Stimulated activated naive CD8-positive, alpha-beta T cell treated with anti-CD3 and anti-CD28 coated beads, Interleukin-15, amount 100 ng/mL, for 72 hours (primary cell): ENCODE results near the gene TNFSF18.

Source experiments
- ATAC-seq: fragments of 150-1000 bp; cut with Tn5 transposase; 2 replicates; pipeline ENCODE4 v1.10.0; 2021; ENCODE audit warnings: mild to moderate bottlenecking, moderate library complexity
- DNase-seq, 2 donors: peaks; one replicate each; pipeline ENCODE4 v3.0.0; 2021 to 2022
- H3K27ac Mint-ChIP-seq, 2 donors: one replicate each; pipeline ENCODE4 v1.8.0; 2022; ENCODE audit warnings: mild to moderate bottlenecking in 2 of 2, mixed read lengths in 2 of 2, moderate library complexity in 2 of 2
- H3K27me3 Mint-ChIP-seq: one replicate; pipeline ENCODE4 v1.8.0; 2022; ENCODE audit warnings: mixed read lengths
- H3K4me1 Mint-ChIP-seq: one replicate; pipeline ENCODE4 v1.8.0; 2022; ENCODE audit warnings: mild to moderate bottlenecking, mixed read lengths
- H3K4me3 Mint-ChIP-seq, 2 donors: one replicate each; pipeline ENCODE4 v1.8.0; 2022; ENCODE audit warnings: mild to moderate bottlenecking in 2 of 2, mixed read lengths in 2 of 2, moderate library complexity in 1 of 2
- H3K9me3 Mint-ChIP-seq, 2 donors: one replicate each; pipeline ENCODE4 v1.8.0; 2022; ENCODE audit warnings: mixed read lengths in 2 of 2

Gene TNFSF18

DNA sequence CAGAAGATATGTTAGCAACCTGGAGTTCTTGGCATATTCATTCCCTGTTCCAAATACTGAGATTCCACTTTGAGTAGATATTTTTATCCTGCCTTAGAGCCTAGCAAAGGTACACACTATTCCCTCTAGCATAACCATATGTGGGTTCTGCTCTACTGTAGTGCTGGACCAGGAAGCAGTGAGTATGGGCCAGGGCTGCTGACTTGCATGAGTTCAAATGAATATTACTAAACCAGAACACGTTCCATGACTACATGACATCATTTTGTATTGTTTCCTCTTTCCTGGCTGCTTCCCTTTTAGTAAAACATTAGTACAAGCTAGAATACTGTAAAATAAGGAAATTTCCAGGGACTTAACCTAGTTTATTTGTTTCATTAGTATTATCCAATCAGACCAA lies 41.1 kb downstream of the TNFSF18 start:
- H3K9me3 Mint-ChIP-seq, result peaks cover 0 to 9% of the 10 kb centered on the region in 2 donors
- no peak for ATAC-seq

GRCh38 chr1:173005196-173005864 lies 45.4 kb downstream of the TNFSF18 start:
- Mint-ChIP-seq H3K9me3 (peaks cover 15 to 19% of the 10 kb centered on the region in 2 donors), H3K27me3 (no peaks in the 10 kb centered on the region), H3K4me1 (peaks cover 6% of the 10 kb centered on the region), H3K27ac (no peak overlapping the region), H3K4me3 (no peak overlapping the region)
- ATAC-seq, result no peak
- DNase-seq, result no peak

More for the DNA sequence above, 41.1 kb downstream of the TNFSF18 start:
- Mint-ChIP-seq H3K4me1 (peaks cover 6% of the 10 kb centered on the region), H3K27ac (no peak overlapping the region), H3K27me3 (no peaks in the 10 kb centered on the region), H3K4me3 (no peak overlapping the region)
- no peak for DNase-seq

GRCh38 chr1:173002891-173003838 lies 47.6 kb downstream of the TNFSF18 start:
- no peak for ATAC-seq
- no peak overlapping the region for H3K27ac Mint-ChIP-seq
- H3K27me3 Mint-ChIP-seq, result no peaks in the 10 kb centered on the region
- H3K4me1 Mint-ChIP-seq, result peaks cover 1% of the 10 kb centered on the region
- no peak overlapping the region for H3K4me3 Mint-ChIP-seq
- peaks cover 19% of the 10 kb centered on the region in 2 donors for H3K9me3 Mint-ChIP-seq
- no peak for DNase-seq

DNA sequence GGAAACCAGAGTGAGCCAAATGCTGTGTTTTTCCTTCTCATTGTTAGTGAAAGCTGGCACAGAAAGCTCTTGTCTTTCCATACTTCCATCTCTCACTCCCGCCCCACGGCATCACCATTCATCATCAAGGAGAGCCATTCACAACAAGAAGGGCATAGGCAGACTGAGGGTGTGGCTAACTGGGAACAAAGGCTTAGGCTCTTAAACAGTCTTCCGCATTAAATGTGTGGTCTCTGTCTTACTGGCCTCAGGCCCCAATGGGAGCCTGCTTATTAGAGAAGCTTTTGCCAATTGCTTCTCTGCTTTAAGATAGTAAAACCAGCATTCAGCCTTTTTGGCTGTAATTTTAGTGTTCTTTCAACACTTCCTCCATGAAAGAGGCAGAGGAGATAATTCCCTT lies 51.4 kb downstream of the TNFSF18 start:
- ATAC-seq, result no peak
- Mint-ChIP-seq H3K4me1 (no peaks in the 10 kb centered on the region), H3K27me3 (no peaks in the 10 kb centered on the region), H3K9me3 (peaks cover 27 to 37% of the 10 kb centered on the region in 2 donors), H3K27ac (no peak overlapping the region), H3K4me3 (no peak overlapping the region)
- DNase-seq, result no peak

GRCh38 chr1:172997941-172998361 lies 52.8 kb downstream of the TNFSF18 start:
- no peak overlapping the region for H3K27ac Mint-ChIP-seq
- DNase-seq, result no peak
- H3K27me3 Mint-ChIP-seq, result no peaks in the 10 kb centered on the region
- ATAC-seq, result no peak
- H3K9me3 Mint-ChIP-seq, result peaks cover 27 to 45% of the 10 kb centered on the region in 2 donors
- no peak overlapping the region for H3K4me3 Mint-ChIP-seq
- H3K4me1 Mint-ChIP-seq, result no peaks in the 10 kb centered on the region

GRCh38 chr1:172993640-172994039 lies 57.1 kb downstream of the TNFSF18 start:
- Mint-ChIP-seq H3K27ac (no peak overlapping the region), H3K4me3 (no peak overlapping the region), H3K9me3 (peaks cover 12 to 26% of the 10 kb centered on the region in 2 donors), H3K27me3 (no peaks in the 10 kb centered on the region), H3K4me1 (no peaks in the 10 kb centered on the region)
- ATAC-seq (no peak), DNase-seq (no peak)

- ATAC-seq, result no peak
- DNase-seq, result no peak
- no peaks in the 10 kb centered on the region for H3K27me3 Mint-ChIP-seq
- no peak overlapping the region for H3K4me3 Mint-ChIP-seq
- no peak overlapping the region for H3K27ac Mint-ChIP-seq
- H3K4me1 Mint-ChIP-seq, result no peaks in the 10 kb centered on the region
- peaks cover 7 to 15% of the 10 kb centered on the region in 2 donors for H3K9me3 Mint-ChIP-seq
Observed at GRCh38 chr1:172991674-172992400, 58.9 kb downstream of the TNFSF18 start.

DNA sequence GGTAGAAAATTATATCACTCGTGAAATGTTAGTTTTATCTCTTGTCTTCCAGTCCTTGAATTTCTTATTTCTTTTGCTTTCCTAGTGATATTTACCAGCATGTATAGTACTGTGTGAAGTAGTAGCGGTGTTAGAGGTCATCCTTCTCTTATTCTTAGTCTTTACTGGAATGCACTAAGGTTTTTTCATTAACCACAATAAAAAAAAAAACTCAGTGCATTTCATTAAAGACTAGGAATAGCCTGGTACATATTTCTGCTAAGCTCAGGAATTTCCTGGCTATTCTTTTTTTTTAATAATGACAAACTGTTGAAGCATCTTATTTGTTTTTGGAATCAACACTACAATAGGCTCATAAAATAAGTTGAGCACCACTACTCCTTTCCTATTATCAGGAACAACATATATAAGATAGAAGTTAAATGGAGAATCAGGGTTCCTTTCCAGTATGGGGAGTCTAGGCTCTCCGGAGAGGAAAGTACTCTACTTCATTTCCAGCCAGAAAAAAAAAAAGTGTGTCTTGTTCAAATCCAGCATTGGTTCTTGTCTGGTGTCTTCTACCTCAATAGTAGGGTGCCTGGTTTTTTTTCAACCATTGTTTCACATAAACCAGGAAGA lies 60.0 kb downstream of the TNFSF18 start:
- Mint-ChIP-seq H3K27me3 (no peaks in the 10 kb centered on the region), H3K27ac (no peak overlapping the region), H3K9me3 (peaks cover under 1 to 9% of the 10 kb centered on the region in 2 donors), H3K4me1 (no peaks in the 10 kb centered on the region), H3K4me3 (no peak overlapping the region)
- DNase-seq, result no peak
- no peak for ATAC-seq
